ENCODE measurements around the gene C2CD2L.

C2CD2L gene

DNA sequence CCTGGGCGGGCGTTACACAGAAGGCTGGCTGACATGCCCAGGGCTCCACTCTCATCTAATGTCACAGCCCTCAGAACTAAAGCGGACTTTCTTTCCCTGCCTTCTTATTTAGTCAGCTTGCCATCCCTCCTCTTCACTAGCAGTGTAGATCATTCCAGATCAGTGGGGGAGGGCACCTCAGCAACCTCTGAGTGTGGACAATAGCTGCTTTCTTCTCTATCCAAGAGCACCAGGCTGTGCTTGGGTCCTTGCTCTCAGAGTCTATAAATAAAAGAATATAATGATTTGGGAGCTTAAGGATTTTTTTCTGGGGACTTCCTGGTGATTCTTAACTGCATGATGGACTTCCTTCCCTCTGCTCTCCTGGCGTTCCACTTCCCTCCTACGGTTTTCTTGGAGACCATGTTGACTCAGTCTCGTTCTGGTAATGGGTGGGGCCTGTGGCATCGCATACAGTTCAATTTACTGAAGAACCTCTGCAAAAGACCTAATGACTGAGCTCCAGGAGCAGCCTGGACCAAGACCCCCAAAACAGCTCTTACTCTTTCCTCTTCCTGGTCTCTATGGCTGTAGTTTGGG is 25.4 kb upstream of the C2CD2L start:
- ATAC-seq: no peak
- TF ChIP-seq ARNTL (CRISPR knock-in tag; IDR thresholded peaks at IDR 0.05; ENCODE audit: borderline replicate concordance, low read depth) (no peak), SNAI2 (CRISPR knock-in tag; IDR thresholded peaks at IDR 0.05) (no peak), ISL1 (CRISPR knock-in tag; IDR thresholded peaks at IDR 0.05) (no peak), PATZ1 (CRISPR knock-in tag; IDR thresholded peaks at IDR 0.05; ENCODE audit: borderline replicate concordance) (no peak), CREB5 (CRISPR knock-in tag; IDR thresholded peaks at IDR 0.05; ENCODE audit: low read depth) (no peak), OSR1 (CRISPR knock-in tag; IDR thresholded peaks at IDR 0.05) (no peak), RARB (CRISPR knock-in tag; IDR thresholded peaks at IDR 0.05) (no peak), ZNF8 (CRISPR knock-in tag; IDR thresholded peaks at IDR 0.05) (no peak), CSDC2 (CRISPR knock-in tag; IDR thresholded peaks at IDR 0.05) (no peak), TOX (CRISPR knock-in tag; IDR thresholded peaks at IDR 0.05; ENCODE audit: borderline replicate concordance) (no peak)

- peak; percentile 93 for ATAC-seq
- TF ChIP-seq ESRRG (CRISPR knock-in tag; IDR thresholded peaks at IDR 0.05) (0 out of 2 replicates have a peak, but pooled peaks have one; percentile 56), SNAI2 (CRISPR knock-in tag; IDR thresholded peaks at IDR 0.05) (no peak), CSRNP3 (CRISPR knock-in tag; IDR thresholded peaks at IDR 0.05) (0 out of 2 replicates have a peak, but pooled peaks have one; percentile 30), PATZ1 (CRISPR knock-in tag; IDR thresholded peaks at IDR 0.05; ENCODE audit: borderline replicate concordance) (no peak)
Measured at GRCh38 chr11:119084663-119085436, 22.3 kb upstream of the C2CD2L start, which contains the start of gene HMBS. Gene HMBS, plus strand, starts transcription at chr11:119084881. Its CDS starts 153 bp downstream, at chr11:119085034.

- no peak for TF ChIP-seq TSHZ2 (CRISPR knock-in tag; IDR thresholded peaks at IDR 0.05)
- ATAC-seq: peak; percentile 57
Measured at GRCh38 chr11:119085437-119085847, 21.7 kb upstream of the C2CD2L start.

DNA sequence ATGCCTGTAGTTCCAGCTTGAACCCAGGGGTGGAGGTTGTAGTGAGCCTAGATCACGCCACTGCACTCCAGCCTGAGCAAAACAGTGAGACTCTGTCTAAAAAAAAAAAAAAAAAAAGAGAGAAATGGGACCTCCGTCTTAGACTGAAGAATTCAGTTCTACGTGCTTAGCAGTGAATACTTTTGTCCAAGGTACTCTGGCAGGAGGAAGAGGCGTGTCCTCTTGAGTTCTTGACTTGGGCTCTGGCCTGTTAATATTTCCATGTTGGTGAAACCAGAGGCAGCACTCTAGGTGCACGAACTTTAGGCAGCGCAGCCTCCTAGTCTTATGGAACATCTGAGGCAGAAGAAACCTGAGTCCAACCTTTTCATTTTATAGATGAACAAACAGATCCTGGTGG is 20.0 kb upstream of the C2CD2L start:
- TF ChIP-seq CSRNP3 (CRISPR knock-in tag; IDR thresholded peaks at IDR 0.05) (no peak), TSHZ2 (CRISPR knock-in tag; IDR thresholded peaks at IDR 0.05) (no peak), ZNF70 (CRISPR knock-in tag; IDR thresholded peaks at IDR 0.05) (no peak), ARNTL (CRISPR knock-in tag; IDR thresholded peaks at IDR 0.05; ENCODE audit: borderline replicate concordance, low read depth) (no peak)
- no peak for ATAC-seq
